Activated T-cell treated with anti-CD3 and anti-CD28 coated beads, Interleukin-2, amount 50 U/mL, for 24 hours (primary cell): ENCODE measurements around the gene LGALS3.

ENCODE experiments used
- DNase-seq: peaks from one replicate; pipeline ENCODE4 v3.0.0-alpha.2; 2020
- H3K27ac Mint-ChIP-seq: 2 replicates; pipeline ENCODE4 v1.8.0; 2020; ENCODE audit warnings: mild to moderate bottlenecking, mixed read lengths
- H3K27me3 Mint-ChIP-seq: 2 replicates; pipeline ENCODE4 v1.8.0; 2020; ENCODE audit warnings: mixed read lengths
- H3K36me3 Mint-ChIP-seq: 2 replicates; pipeline ENCODE4 v1.8.0; 2020; ENCODE audit warnings: low read depth, mixed read lengths
- H3K4me1 Mint-ChIP-seq: 2 replicates; pipeline ENCODE4 v1.8.0; 2020; ENCODE audit warnings: low read depth, mixed read lengths
- H3K4me3 Mint-ChIP-seq: 2 replicates; pipeline ENCODE4 v1.8.0; 2020; ENCODE audit warnings: mild to moderate bottlenecking, moderate library complexity, mixed read lengths
- H3K9me3 Mint-ChIP-seq: 2 replicates; pipeline ENCODE4 v1.8.0; 2020; ENCODE audit warnings: mixed read lengths

The LGALS3 gene

GRCh38 chr14:55103971-55104954 is 24.8 kb upstream of the LGALS3 start:
- H3K4me1 Mint-ChIP-seq, result peaks cover 57% of the 10 kb centered on the region

DNA sequence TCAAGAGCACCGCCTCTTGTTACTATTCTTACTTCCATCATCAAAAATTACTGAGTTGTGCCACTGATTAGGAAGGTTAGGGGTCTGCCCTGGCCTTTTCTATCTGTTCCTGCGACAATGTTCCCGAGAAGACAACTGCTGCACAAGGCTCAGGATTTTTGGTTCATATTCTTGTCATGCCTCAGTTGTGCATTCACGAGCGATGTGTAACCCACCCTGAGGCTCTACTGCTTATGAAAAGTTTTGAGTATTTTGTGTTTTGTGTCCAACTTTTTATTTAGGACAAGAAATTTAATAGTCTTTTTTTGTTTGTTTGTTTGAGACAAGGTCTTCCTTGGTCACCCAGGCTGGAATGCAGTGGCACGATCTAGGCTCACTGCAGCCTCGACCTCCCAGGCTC is 23.1 kb upstream of the LGALS3 start:
- Mint-ChIP-seq H3K36me3 (peaks cover 5% of the 10 kb centered on the region), H3K9me3 (peaks cover 7% of the 10 kb centered on the region), H3K4me1 (peaks cover 47% of the 10 kb centered on the region), H3K27ac (no peak overlapping the region), H3K4me3 (no peak overlapping the region), H3K27me3 (no peaks in the 10 kb centered on the region)
- DNase-seq, result no peak

More at GRCh38 chr14:55103971-55104954, 24.8 kb upstream of the LGALS3 start:
- peaks cover 7% of the 10 kb centered on the region for H3K9me3 Mint-ChIP-seq
- peaks cover 5% of the 10 kb centered on the region for H3K36me3 Mint-ChIP-seq
- H3K27ac Mint-ChIP-seq, result peak overlapping the region; percentile 96
- H3K4me3 Mint-ChIP-seq, result no peak overlapping the region
- DNase-seq, result no peak
- H3K27me3 Mint-ChIP-seq, result no peaks in the 10 kb centered on the region

- Mint-ChIP-seq H3K4me3 (no peak overlapping the region), H3K27ac (peak overlapping the region; percentile 86)
- peak; percentile 58 for DNase-seq
These were observed 21.1 kb upstream of the LGALS3 start for GRCh38 chr14:55107766-55108554.

GRCh38 chr14:55109836-55110235 is 19.2 kb upstream of the LGALS3 start:
- Mint-ChIP-seq H3K4me1 (peaks cover 18% of the 10 kb centered on the region), H3K27me3 (no peaks in the 10 kb centered on the region), H3K27ac (no peak overlapping the region), H3K4me3 (no peak overlapping the region), H3K36me3 (no peaks in the 10 kb centered on the region), H3K9me3 (no peaks in the 10 kb centered on the region)
- no peak for DNase-seq

More at GRCh38 chr14:55107766-55108554, 21.1 kb upstream of the LGALS3 start:
- H3K36me3 Mint-ChIP-seq, result peaks cover 5% of the 10 kb centered on the region
- H3K9me3 Mint-ChIP-seq, result peaks cover 7% of the 10 kb centered on the region
- peaks cover 34% of the 10 kb centered on the region for H3K4me1 Mint-ChIP-seq
- no peaks in the 10 kb centered on the region for H3K27me3 Mint-ChIP-seq

GRCh38 chr14:55111122-55111708 is 17.8 kb upstream of the LGALS3 start:
- no peak overlapping the region for H3K4me3 Mint-ChIP-seq
- H3K36me3 Mint-ChIP-seq, result no peaks in the 10 kb centered on the region
- H3K27me3 Mint-ChIP-seq, result no peaks in the 10 kb centered on the region
- H3K4me1 Mint-ChIP-seq, result peaks cover 15% of the 10 kb centered on the region
- no peak overlapping the region for H3K27ac Mint-ChIP-seq
- no peaks in the 10 kb centered on the region for H3K9me3 Mint-ChIP-seq
- DNase-seq, result no peak

- H3K27ac Mint-ChIP-seq, result no peak overlapping the region
- H3K27me3 Mint-ChIP-seq, result no peaks in the 10 kb centered on the region
- H3K9me3 Mint-ChIP-seq, result no peaks in the 10 kb centered on the region
- DNase-seq, result no peak
- no peaks in the 10 kb centered on the region for H3K4me1 Mint-ChIP-seq
- H3K36me3 Mint-ChIP-seq, result no peaks in the 10 kb centered on the region
- H3K4me3 Mint-ChIP-seq, result no peak overlapping the region
These were observed 14.3 kb upstream of the LGALS3 start for GRCh38 chr14:55114720-55115119.

GRCh38 chr14:55115460-55115859 is 13.6 kb upstream of the LGALS3 start:
- DNase-seq, result no peak
- Mint-ChIP-seq H3K4me1 (no peaks in the 10 kb centered on the region), H3K9me3 (no peaks in the 10 kb centered on the region), H3K27ac (no peak overlapping the region), H3K4me3 (no peak overlapping the region), H3K36me3 (no peaks in the 10 kb centered on the region), H3K27me3 (no peaks in the 10 kb centered on the region)

GRCh38 chr14:55115861-55116245 is 13.2 kb upstream of the LGALS3 start:
- H3K36me3 Mint-ChIP-seq, result no peaks in the 10 kb centered on the region
- H3K27ac Mint-ChIP-seq, result no peak overlapping the region
- no peak overlapping the region for H3K4me3 Mint-ChIP-seq
- H3K27me3 Mint-ChIP-seq, result no peaks in the 10 kb centered on the region
- no peak for DNase-seq
- no peaks in the 10 kb centered on the region for H3K4me1 Mint-ChIP-seq
- H3K9me3 Mint-ChIP-seq, result no peaks in the 10 kb centered on the region

- H3K27me3 Mint-ChIP-seq, result no peaks in the 10 kb centered on the region
- H3K4me3 Mint-ChIP-seq, result no peak overlapping the region
- no peak for DNase-seq
- no peaks in the 10 kb centered on the region for H3K4me1 Mint-ChIP-seq
- H3K27ac Mint-ChIP-seq, result no peak overlapping the region
- no peaks in the 10 kb centered on the region for H3K9me3 Mint-ChIP-seq
- no peaks in the 10 kb centered on the region for H3K36me3 Mint-ChIP-seq
These were observed 12.6 kb upstream of the LGALS3 start for GRCh38 chr14:55116246-55117030.

- no peak overlapping the region for H3K27ac Mint-ChIP-seq
- H3K4me1 Mint-ChIP-seq, result peaks cover 2% of the 10 kb centered on the region
- H3K36me3 Mint-ChIP-seq, result no peaks in the 10 kb centered on the region
- H3K4me3 Mint-ChIP-seq, result no peak overlapping the region
- DNase-seq, result no peak
- no peaks in the 10 kb centered on the region for H3K9me3 Mint-ChIP-seq
- no peaks in the 10 kb centered on the region for H3K27me3 Mint-ChIP-seq
These were observed 11.1 kb upstream of the LGALS3 start for GRCh38 chr14:55117803-55118441.

- H3K4me1 Mint-ChIP-seq, result peaks cover 4% of the 10 kb centered on the region
- no peak overlapping the region for H3K27ac Mint-ChIP-seq
- DNase-seq, result no peak
- no peaks in the 10 kb centered on the region for H3K9me3 Mint-ChIP-seq
- no peak overlapping the region for H3K4me3 Mint-ChIP-seq
- H3K36me3 Mint-ChIP-seq, result no peaks in the 10 kb centered on the region
- H3K27me3 Mint-ChIP-seq, result no peaks in the 10 kb centered on the region
These were observed 10.3 kb upstream of the LGALS3 start for GRCh38 chr14:55118761-55119160.

DNA sequence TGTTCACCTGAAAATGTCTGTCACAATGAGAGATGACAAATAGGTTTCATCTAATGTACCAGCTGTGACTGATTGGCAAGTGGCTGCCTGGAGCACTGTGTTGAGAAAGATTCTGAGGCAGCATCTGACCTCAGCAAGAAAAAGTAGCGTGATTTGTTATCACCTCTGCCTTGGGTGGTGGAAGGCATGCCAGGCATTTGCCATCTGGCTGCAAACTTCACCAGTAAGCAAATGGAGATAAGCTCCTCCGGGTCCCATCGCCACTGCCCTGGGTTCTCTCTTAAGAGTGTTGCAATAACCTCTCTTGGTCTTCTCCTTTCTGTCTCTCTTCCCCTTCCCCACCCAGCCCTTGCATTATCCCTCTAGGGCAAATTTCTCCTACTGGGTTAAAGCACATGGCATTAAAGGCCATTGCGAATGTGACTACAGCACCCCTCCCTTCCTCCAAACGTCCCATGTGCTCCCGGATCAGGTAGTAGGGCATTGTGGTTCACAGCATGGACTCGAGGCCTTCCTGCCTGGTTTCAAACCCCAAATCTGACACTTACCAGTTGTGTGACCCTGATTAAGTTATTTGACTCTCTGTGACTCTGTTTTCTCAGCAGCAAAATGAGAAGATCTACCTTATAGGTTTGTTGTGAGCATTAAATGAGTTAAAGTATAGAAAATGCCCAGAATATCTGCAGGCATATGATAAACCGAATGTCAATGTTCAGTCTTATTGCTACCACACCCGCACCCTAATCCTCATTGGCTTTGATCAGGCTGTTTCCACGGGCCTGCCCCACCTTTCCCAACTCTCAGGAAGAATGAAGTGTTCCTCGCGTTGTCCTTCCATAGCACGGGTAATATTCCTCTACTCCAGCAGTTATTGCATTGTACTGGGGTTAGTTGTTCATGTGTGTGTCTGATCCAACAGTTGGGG is 8.2 kb upstream of the LGALS3 start:
- DNase-seq, result no peak
- Mint-ChIP-seq H3K27ac (no peak overlapping the region), H3K36me3 (no peaks in the 10 kb centered on the region), H3K4me3 (no peak overlapping the region), H3K4me1 (peaks cover 10% of the 10 kb centered on the region), H3K27me3 (no peaks in the 10 kb centered on the region), H3K9me3 (no peaks in the 10 kb centered on the region)
